ENCODE measurements around the gene EPN2.

The EPN2 gene

DNA sequence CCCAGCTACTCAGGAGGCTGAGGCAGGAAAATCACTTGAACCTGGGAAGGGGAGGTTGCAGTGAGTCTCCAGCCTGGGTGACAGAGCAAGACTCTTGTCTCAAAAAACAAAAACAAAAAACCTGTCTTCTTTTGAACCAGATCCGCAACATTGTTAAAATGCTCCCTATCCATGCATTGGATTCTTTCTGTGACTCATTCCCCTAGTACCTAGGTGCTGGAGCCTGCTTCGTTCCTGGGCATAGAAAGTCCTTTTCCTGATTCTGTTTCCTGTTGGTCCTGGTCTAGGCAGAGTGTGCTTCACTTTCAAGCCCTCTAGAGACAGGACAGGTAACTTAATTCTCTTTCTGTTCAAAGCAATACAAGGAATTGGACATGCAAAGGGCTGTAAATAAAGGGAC, 5.2 kb downstream of the EPN2 start:
- DNase-seq, result no peak

DNA sequence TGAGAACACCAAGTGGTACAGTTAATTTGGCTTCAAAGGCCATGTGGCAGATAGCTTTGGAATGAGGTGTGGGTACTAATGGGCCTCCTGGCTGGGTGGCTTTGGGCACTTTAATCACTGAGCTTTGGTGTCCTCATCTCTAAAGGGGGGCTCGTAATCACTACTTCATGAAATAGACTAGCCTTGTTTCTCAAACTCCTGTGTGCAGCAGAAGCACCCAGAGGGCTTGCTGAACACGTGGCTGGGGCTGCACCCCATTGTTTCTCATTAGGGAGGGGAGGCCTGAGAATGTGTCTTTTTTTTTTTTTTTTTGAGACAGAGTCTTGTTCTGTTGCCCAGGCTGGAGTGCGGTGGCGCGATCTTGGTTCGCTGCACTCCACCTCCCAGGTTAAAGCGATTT, 5.8 kb downstream of the EPN2 start:
- DNase-seq, result no peak

DNA sequence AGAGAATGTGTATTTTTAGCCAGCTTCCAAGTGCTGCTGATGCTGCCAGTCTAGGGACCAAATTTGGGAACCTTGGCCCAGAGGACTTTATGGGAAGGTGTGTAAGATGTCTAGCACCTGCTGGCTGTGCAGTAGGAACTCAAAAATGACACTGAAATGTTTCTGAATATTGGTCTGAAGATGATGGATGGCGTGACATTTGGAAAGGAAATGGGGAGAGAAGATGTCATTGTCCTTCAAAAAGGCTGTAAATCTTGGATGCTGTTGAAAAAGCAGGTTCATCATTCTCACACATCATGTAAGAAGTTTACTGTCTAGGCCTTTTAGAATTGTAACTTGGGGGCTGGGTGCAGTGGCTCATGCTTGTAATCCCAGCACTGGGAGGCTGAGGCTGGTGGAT, 6.7 kb downstream of the EPN2 start:
- no peak for DNase-seq

DNA sequence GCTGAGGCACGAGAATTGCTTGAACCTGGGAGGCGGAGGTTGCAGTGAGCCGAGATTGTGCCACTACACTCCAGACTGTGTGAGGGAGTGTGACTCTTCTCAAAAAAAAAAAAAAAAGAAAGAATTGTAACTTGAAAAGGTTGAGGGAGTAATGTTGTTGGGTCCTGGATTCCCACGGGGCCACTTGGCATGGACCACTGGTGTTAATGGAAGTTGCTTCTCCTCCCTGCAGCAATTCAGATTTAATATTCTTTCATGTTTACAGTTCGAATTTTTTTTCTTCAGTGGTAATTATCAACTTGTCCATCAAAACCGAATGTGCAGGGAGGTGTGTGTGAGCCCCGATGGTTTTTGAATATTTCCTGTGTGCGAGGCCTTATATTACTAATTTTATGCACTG, 7.2 kb downstream of the EPN2 start:
- DNase-seq, result no peak

DNA sequence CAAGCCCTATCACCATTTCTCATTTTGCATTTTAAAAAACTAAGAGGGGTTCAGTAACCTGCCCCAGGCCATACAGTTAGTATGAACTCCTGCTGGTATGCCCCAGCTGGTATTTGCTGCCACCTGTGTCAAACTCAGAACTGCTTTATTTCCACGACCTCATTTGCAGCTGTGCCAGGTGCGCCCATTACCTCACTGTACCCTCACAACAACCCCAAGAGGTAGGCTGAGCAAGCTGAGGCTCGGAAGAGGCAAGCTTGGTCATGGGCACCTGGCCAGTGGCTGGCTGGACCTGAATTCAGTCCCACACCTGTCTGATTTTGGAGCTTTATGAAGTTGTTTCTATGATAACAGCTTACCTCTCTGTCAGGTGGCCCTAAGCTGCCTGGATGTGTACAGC, 7.6 kb downstream of the EPN2 start:
- no peak for DNase-seq

DNA sequence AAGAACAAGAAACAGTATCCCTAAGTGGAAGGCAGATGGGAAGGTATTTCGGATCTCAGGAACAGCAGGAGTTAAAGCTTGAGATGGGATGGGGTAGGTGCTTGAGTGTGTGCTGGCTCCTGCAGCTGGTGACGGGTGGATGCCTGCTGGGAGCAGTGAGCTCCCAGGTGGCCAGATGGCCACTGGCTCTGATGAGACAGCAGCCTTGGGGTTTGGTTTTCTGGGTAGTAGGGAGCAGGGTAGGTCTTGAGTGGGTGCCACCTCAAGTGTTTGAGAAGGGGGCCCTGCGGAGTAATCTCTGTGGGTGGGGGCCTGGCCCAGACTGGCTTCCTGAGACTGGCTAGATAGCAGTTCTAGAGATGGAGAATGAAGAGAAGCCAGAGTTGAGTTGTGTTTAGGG, 10.3 kb downstream of the EPN2 start:
- no peak for DNase-seq

DNA sequence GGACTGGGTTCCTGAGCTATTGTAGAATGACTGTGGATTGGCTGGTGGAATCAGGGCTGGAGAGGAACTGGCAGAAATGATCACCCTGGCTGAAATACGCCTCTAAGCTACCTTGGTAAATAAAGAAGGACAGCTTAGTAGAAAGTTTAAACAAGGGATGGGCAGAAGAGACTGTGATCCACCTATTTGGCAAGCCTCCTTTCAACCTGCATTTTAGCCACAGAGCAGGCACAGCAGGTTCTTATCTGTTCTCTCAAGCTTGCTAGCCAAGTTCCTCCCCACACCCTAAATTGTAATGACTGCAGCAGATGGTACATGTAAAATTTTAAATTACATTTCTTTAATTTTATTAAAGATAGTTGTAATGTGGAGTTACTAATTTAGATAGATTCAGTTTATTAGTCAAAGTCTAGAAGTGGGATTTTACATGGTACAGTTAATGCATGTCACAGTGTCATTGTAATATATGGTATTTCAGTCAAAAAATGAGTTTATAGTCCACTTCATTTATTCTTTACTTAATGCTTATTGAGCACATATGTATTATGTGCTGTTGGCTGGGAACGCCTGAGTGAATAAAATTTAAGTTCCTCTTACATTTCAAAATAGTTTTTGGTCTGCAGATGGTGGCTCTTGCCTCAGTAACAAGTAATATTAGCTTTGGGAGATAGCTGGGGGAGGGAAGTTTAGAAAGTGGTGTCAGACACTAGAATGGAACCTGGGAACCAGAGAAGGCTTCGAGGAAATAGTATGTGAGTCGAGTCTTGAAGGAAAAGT, 11.2 kb downstream of the EPN2 start:
- no peak for DNase-seq

DNA sequence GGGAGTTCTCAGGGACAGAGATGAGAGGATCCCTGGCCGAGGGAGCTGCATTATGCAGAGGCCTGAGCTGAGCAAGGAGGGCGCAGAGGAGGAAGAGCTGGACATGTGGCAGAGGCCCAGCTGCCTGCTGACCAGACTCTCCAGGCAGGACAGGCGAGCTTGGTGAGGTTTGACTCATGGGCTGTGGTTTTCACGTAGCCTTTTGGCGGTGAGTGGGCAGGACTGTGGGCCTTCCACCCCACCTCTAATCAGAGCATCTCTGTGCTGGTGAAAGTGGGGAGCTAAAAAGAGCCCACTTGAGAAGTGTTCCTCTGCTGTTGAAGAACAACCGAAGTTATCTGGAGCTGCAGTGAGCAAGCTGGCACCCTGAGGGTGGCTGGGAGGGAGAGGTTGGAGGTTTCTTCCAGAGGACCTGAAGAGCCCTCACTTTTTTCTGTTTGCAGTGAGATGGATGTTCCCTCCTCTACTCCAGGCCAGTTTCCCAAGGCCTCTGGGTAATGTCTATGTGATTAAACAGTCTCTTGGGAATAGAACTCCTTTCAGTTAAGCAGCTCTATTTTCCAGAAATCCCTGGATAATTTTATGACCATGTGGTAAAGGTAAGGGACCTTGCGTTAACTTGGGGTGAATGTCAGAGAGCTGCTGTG, 11.9 kb downstream of the EPN2 start:
- no peak for DNase-seq

DNA sequence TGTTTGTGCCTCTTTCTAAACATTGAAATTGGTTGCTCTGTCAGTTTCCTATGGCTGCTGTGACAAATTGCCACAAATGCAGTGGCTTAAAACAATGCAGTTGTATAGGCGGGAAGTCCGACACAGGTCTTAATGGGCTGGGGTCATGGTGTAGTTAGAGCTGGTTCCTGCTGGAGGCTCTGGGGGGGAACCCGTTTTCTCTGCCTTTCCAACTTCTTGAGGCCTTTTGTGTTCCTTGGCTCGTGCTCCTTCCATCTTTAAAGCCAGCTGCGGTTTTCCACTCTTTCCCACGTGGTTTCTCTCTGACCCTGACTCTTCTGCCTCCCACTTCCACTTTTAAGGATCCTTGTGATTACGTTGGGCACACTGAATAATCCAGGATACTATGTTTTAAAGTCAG, 12.5 kb downstream of the EPN2 start:
- DNase-seq, result no peak

DNA sequence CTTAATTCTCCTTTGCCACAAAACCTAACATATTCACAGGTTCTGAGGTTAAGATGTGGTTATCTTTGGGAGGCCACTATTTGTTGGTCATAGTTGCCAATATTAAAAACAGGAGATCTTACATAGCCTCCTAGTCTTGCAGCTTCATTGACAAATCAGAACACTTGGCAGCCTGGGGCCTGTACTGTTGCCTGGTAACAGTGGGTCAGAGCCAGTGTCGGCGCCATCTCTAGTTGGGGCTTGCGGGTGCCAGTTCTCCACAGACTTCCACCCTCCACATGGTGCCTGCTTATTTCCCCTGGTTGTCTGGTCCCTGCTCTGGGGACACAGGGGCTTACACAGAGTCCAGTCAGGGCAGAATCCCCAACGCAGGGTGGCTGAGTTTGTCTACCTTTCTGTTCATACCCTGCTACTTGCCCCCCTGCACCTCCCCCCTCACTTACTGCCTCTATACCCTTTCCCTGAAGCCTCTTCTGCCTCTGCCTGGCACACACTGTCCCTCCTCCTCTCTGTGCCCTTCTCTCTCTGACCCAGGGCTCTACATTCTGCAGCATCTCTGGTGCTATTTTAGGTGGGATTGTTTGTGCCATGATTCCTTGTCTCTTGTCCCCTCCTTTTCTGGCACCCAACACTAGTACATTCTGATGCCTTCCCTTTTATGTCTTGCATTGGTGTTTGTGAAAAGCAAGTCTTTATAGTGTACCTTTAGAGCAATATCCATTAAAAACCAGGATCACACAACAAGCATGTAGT, 13.4 kb downstream of the EPN2 start:
- no peak for DNase-seq

DNA sequence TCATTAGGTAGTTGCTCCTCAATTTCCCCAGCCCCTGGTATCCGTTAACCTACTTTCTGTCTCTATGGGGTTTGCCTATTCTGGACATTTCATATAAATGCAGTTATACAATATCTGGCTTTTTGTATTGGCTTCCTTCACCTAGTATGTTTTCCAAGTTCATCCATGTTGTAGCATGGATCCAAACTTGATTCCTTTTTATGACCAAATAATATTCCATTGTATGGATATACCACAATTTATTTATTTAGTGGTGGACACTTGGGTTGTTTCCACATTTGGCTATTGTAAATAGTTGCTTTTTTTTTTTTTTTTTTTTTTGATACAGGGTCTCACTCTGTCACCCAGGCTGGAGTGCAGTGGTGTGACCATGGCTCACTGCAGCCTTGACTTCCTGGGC, 15.9 kb downstream of the EPN2 start:
- no peak for DNase-seq

DNA sequence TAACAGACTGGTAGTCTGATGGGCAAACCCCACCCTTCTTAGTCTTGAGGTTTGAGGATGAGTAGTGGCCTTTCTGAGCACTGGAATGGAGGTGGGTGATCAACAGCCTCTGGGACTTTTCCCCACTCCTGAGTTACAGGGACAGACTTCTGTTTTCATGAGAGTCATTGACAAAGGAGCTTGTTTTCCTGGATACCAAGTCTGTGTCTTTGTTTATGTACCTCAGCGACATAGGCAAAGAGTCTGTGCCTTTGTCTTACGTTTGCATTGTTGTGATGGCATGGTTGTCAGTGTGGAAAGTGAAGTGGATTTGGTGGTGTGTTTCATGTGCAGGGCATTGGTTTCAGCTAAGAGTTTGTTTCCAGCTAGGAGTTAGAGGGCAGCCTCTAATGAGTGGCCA, 17.5 kb downstream of the EPN2 start:
- no peak for DNase-seq

DNA sequence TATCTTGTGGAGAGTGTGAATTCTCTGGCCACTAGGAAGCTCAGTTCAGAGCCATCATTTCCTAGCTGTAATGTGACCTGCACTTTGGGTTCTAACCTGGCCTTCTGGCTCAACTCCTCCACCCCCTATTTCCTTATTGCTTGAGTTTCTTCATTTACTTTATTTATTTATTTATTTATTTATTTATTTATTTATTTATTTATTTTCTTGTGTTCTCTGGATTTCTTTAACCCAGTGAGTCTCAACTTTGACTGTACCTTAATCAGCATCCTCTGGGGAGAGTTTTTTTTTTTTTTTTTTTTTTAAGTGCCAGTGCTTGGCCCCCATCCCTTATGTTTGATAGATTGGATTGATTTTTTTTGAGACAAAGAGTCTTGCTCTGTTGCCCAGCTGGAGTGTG, 18.1 kb downstream of the EPN2 start:
- no peak for DNase-seq

DNA sequence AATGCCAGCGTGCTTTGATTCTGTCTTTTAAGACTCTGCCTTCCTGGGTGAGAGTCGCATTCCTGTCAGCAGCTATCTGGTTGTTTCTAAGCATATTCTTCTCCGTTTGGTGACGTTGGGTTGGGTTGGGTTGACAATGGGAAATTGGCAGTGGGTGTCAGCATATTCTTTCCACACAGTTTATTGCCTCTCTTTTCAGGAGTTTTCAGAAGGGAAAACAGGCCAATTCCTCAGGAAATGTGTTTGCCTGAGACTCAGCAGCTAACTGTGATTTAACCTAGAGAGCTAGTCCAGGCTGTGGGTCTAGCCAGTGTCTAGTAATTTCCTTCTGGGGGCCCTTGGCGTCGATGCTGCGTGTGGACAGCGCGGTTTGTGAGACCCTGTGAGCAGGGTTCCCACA, 21.2 kb downstream of the EPN2 start:
- DNase-seq, result no peak

DNA sequence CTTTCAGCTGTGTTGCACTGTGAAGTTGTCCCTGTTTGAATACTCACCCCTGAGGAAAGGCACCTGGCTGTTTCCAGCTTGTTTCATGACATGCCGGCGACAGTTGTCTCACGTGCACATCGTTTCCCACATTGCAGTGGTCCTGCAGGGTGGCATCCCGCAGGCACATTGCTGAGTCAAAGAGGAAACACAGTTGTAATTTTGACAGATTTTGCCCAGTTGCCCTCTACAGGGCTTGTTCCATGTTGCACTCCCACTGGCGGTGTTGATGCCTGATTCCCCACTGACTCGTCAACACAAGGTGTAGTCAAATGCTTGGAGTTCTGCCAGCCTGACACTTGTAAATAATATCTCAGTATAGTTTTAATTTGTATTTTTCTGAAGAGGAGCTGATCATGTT, 23.8 kb downstream of the EPN2 start:
- DNase-seq, result no peak

DNA sequence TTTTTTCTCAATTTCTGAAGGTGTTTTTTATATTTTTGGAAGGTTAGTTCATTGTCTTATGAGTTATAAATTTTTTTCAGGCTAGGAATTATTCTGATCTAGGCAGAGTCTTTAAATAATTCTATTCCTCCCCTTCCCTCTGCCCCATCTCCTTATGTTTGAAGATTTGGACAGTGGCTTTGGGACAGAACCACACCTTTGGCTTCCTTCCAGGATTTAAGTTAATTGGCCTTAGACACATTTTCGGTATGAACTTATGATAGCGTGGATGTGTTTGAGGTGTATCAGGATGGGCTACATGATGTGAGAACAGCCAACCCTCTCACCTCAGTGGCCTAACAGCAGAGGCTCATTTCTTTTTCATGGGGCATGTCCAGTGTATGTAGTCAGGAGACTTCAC, 24.3 kb downstream of the EPN2 start:
- DNase-seq, result no peak

DNA sequence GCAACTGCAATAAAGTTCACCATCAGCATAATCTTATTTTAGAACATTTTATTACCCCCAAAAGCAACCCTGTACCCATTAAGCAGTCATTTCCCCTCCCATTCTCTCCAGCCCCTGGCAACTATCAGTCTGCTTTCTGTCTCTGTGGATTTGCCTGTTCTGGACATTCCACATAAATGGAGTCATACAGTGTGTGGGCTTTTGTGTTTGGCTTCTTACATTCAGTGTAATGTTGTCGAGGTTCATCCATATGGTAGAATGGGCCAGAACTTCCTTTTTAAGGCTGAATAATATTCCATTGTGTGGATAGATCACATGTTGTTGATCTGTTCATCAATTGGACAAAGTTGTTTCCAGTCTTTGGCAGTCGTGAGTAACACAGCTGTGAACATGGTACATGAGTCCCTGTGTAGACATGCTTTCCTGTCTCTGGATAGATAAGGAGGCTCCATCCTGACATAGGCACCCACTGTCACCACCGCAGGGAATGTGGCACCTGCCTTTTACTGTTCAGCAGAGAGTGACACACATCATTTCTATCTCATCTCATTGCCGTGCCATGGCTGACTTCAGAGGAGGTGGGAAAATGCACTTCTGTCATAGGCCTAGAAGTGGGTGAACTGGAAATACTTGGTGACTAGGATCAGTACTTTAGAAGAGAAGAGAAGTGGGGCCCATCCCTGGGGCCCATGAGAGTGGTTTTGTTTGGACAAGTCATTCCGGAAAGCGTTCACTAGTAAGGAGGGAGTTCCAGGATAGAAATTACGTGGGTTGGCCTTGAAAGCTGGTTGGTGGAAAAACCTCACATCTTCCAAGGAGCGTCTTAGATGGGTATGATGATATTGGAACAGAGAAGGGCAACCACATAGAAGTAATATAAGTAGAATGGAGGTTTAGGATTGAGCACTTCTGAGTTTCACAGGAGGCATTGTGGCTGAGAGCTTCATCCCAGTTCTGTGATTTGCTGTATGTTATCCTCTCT, 25.8 kb downstream of the EPN2 start:
- no peak for DNase-seq

DNA sequence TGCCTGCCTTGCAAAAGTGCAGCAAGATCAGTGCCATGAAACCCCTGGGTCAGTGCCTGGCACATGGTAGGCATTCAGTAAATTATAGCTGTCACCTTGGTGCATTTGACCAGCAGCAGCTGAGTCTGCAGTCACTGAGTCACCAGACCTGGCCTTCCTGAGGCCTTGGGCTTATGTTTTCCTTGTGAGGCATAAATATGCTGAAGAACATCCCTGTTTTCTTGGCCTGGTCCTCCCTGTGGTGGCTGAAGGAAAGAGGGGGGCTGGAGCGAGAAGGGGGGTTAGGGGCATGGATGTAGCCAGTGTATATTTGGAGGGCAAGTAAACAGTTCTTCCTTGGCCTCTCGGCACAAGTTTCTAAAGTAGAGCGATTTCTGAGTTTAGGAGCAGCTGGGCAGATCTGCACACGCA, 26.5 kb downstream of the EPN2 start:
- DNase-seq, result no peak

DNA sequence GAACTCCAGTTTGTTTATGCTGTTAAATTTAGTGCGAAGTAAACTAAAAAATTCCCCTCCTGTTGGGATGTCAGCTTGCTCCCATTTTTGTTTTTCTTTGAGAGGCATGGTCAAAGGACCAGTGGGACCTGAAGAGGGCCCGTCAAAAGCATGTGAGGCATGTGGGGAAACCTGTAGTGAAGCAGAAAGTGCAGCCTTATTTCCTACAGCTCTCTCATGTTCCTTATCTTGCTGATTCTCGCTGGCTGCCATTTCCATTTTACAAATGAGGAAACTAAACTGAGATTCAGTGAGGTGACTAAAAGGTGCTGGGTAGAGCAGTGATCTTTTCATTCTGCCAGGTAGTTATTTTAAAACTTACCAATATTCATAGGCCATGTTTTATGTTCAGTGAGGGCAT, 27.1 kb downstream of the EPN2 start:
- no peak for DNase-seq

DNA sequence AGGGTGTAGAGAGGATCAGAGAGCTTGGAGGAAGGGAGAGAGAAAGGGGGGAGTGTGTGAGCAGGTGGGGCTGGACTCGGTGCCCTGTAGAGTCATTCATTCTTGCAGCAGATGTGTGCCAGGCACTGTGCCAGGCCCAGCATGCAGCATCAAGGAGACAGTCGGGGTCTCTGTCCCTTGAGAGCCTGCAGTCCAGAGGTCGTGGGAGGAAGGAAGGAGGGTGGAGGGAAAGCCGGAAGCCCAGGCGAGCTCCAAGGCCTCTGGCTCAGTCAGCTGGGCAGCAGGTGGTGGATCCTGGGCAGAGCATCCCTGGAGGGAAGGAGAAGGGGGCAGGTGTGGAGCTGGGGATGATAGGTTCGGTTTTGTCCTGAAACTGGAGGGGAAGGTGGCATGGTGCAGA, 27.5 kb downstream of the EPN2 start:
- DNase-seq, result no peak

DNA sequence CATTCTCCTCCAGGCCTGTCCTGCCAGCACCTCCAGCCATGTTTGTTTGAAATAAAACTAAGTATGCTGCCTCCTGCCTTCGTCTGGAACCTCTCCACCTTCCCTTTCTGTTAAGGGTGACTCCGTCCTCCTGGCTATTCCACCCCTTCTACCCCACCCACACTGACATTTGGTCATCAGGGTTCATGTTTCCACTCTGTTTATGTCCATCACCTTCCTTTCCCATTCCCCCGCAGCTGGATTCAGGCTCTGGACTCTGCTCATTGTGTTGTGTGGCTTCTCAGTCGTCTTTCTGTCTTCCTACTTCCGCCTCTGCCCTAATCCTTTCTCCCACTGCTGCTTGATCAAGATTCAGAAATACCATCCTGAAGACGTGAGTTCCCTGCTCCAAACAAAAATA, 28.6 kb downstream of the EPN2 start:
- no peak for DNase-seq

DNA sequence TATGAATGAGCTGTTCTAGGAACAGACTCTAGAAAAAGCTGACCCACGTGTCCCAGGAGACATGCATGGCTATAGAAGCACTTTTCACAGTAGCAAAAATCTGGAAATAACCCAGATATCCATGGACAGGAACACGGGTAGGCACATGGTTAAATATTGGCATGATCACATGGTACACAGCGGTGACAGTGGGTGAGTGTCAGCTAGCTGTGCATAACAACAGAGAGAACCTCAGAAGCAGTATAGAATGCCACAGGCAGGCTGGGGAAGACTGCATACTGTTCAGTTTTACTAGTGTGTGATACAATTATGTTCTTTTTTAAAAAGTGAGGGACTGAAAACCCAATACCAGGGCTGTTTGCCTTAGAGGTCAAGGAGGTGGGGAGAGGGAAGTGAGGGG, 31.4 kb downstream of the EPN2 start:
- DNase-seq, result no peak

DNA sequence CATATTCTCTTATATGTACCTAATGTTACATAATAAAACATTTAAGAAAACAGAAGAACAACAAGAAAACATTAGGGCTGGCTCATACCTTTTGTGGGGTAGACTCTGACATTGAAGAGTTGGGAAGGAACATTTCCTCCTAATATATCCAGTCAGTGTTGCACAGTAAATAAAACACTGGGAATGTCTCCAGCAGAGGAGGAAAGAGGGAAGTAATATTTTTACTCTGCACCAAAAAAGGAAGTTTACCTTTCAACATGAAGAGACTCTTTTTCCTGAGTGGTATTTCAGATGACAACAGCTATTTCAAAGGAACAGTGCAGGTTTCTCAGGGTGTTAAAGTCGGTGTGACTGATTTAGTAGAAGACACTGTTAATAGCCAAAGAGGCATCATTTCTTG, 31.9 kb downstream of the EPN2 start:
- DNase-seq, result no peak
